GM23338 (cell line): ENCODE measurements around the gene GSX1. TPM values are rescaled to one million over a fixed set of nuclear protein-coding genes. Genes with fewer than 3 reads are reported as not detected.

Experiments
- ATAC-seq: fragments of 200-7000 bp; cut with Tn5 transposase; 3 replicates; pipeline ENCODE4 v1.9.1; 2020
- DNase-seq: peaks from one replicate; pipeline ENCODE4 v3.0.0-alpha.2; 2015; ENCODE audit warnings: low spot score
- H2AFZ ChIP-seq: fragments of 200-600 bp; sonication (generic); 2 replicates; pipeline ENCODE4 v1.8.0; 2016; ENCODE audit warnings: antibody characterized with exemption, mild to moderate bottlenecking, moderate library complexity
- H3F3A ChIP-seq: fragments of 200-600 bp; sonication (generic); replicated peaks from 2 replicates; pipeline ENCODE4 v1.8.0; 2017; ENCODE audit warnings: antibody characterized with exemption, mixed run types, low read depth
- H3K27ac ChIP-seq: fragments of 200-600 bp; sonication (generic); 2 replicates; pipeline ENCODE4 v1.6.1; 2016; ENCODE audit warnings: low read depth
- H3K27me3 ChIP-seq: fragments of 200-600 bp; sonication (generic); 2 replicates; pipeline ENCODE4 v1.8.0; 2016; ENCODE audit warnings: mild to moderate bottlenecking, mixed run types, moderate library complexity; ENCODE audit not compliant: insufficient read depth
- H3K36me3 ChIP-seq: fragments of 200-600 bp; sonication (generic); 2 replicates; pipeline ENCODE4 v1.8.0; 2016; ENCODE audit warnings: mild to moderate bottlenecking; ENCODE audit not compliant: insufficient read depth
- H3K4me1 ChIP-seq: fragments of 200-600 bp; sonication (generic); 2 replicates; pipeline ENCODE4 v1.8.0; 2016; ENCODE audit warnings: mild to moderate bottlenecking, moderate library complexity; ENCODE audit not compliant: insufficient read depth
- H3K4me2 ChIP-seq: fragments of 200-600 bp; sonication (generic); 2 replicates; pipeline ENCODE4 v1.7.1; 2017; ENCODE audit warnings: mixed run types
- H3K4me3 ChIP-seq: fragments of 200-600 bp; sonication (generic); 2 replicates; pipeline ENCODE4 v1.6.1; 2016; ENCODE audit warnings: mixed run types
- H3K79me2 ChIP-seq: fragments of 200-600 bp; sonication (generic); replicated peaks from 2 replicates; pipeline ENCODE4 v1.8.0; 2017; ENCODE audit warnings: mild to moderate bottlenecking; ENCODE audit not compliant: insufficient read depth
- H3K9me2 ChIP-seq: fragments of 200-600 bp; sonication (generic); 2 replicates; pipeline ENCODE4 v1.8.0; 2017; ENCODE audit not compliant: insufficient read depth
- H4K20me1 ChIP-seq: fragments of 200-600 bp; sonication (generic); replicated peaks from 2 replicates; pipeline ENCODE4 v1.8.0; 2017; ENCODE audit warnings: mild to moderate bottlenecking; ENCODE audit not compliant: insufficient read depth
- H3K27ac Mint-ChIP-seq: 2 replicates; pipeline ENCODE4 v1.8.0; 2020; ENCODE audit warnings: inconsistent platforms, mild to moderate bottlenecking, moderate library complexity, mixed read lengths
- H3K27me3 Mint-ChIP-seq: 3 replicates; pipeline ENCODE4 v1.8.0; 2022; ENCODE audit warnings: low read depth, mild to moderate bottlenecking, moderate library complexity, mixed read lengths, inconsistent platforms; ENCODE audit not compliant: insufficient read depth, poor library complexity
- H3K36me3 Mint-ChIP-seq: 3 replicates; pipeline ENCODE4 v1.8.0; 2021; ENCODE audit warnings: low read depth, mild to moderate bottlenecking, inconsistent platforms, moderate library complexity, mixed read lengths
- H3K4me1 Mint-ChIP-seq: 3 replicates; pipeline ENCODE4 v1.8.0; 2020; ENCODE audit warnings: mild to moderate bottlenecking, inconsistent platforms, mixed read lengths
- H3K4me3 Mint-ChIP-seq: 3 replicates; pipeline ENCODE4 v1.8.0; 2021; ENCODE audit warnings: moderate library complexity, mild to moderate bottlenecking, inconsistent platforms, mixed read lengths
- H3K9me3 Mint-ChIP-seq: 3 replicates; pipeline ENCODE4 v1.8.0; 2020; ENCODE audit warnings: moderate library complexity, mild to moderate bottlenecking, inconsistent platforms, mixed read lengths
- CREB1 ChIP-seq: fragments of 250-450 bp; sonication (Bioruptor Pico); IDR thresholded peaks from 2 replicates; pipeline ENCODE4 v1.5.0; 2020; ENCODE audit warnings: low read depth, mild to moderate bottlenecking, moderate library complexity
- CTCF ChIP-seq, 2 experiments: fragments of 200-600 bp in 1 of 2; sonication (generic) in 1 of 2; conservative IDR thresholded peaks; 2 replicates each; pipeline versions ENCODE4 v1.5.1 to v1.6.1; 2016 to 2017; ENCODE audit warnings: antibody characterized with exemption in 2 of 2, low read depth in 2 of 2, mild to moderate bottlenecking in 2 of 2, moderate library complexity in 1 of 2
- EZH2 ChIP-seq: fragments of 200-600 bp; sonication (generic); IDR thresholded peaks from one replicate; pipeline ENCODE4 v1.8.0; 2017; ENCODE audit warnings: antibody characterized with exemption, mild to moderate bottlenecking, low read depth; ENCODE audit not compliant: unreplicated experiment
- NANOG ChIP-seq: IDR thresholded peaks from 2 replicates; pipeline ENCODE4 v1.6.1; 2016; ENCODE audit warnings: antibody characterized with exemption, borderline replicate concordance
- polyA plus RNA-seq: library from polyadenylated mRNA; unstranded; fragments of >200 nt; fragmentation: Nextera tagmentation; extraction: Ambion mirVana; gene quantifications from 2 replicates; pipeline ENCODE4 v1.2.1, GENCODE V29; 2016
- total RNA-seq: library from RNA; depleted of rRNA; stranded (reverse); fragments of >200 nt; shearing (Covaris generic); gene quantifications from 2 replicates; pipeline ENCODE4 v1.2.3, GENCODE V29; 2014
- TF ChIP-seq, protein P1 (sequence below): fragments of 250-450 bp; sonication (Bioruptor Pico); IDR thresholded peaks from 2 replicates; pipeline ENCODE4 v1.5.0; 2020; ENCODE audit warnings: mild to moderate bottlenecking, moderate library complexity

GSX1 gene
- total and polyA plus RNA-seq, 2 experiments from 2014 or later = not detected

DNA sequence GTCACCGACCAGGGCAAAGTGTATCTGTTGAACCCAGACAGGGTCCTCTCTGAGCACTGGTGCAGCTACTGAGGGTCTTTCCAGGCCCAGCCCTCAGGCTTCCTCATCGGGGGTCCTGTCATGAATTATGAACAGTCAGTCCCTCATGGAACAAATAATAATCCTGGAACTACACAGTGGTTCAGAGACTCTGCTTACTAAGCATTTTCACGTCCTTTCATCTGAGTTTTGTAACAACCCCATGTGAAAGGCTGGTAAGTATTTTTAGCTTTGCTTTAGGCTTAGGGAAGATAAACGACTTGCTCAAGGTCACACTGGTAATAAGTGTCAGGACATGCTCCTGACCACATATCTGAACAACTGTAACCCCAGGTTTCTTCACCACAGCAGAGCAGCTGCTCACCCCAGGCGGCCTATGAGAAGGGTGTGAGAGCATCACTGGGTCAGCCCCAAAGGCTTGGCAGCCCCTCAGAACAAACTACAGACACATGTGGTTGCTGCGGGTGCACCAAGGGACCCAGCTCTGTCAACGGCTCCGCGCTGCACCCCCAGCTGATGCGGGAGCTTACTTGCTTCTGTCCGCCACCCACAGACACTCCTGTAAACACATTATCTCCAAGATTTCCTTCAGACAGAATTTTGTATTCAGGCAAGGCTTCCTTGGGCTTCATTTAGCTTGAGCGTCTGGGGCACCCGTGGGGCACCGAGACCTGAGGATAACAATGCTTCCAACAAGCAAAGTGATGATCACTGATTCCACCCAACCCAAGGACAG lies 19.4 kb upstream of the GSX1 start:
- H2AFZ ChIP-seq = no peak overlapping the region; the same call in 1 of the 2 replicates
- no peaks in the 10 kb centered on the region for H3K9me3 Mint-ChIP-seq
- peaks cover 4% of the 10 kb centered on the region; the same call in 1 of the 2 replicates for H3K4me1 ChIP-seq
- no peak overlapping the region for H3K27ac ChIP-seq
- H3K36me3 ChIP-seq = no peaks in the 10 kb centered on the region
- no peak overlapping the region for H3K4me3 Mint-ChIP-seq
- no peaks in the 10 kb centered on the region for H3K36me3 Mint-ChIP-seq
- no peak for DNase-seq
- H3K4me1 Mint-ChIP-seq = peaks cover 15% of the 10 kb centered on the region
- no peak for ATAC-seq
- H3K4me2 ChIP-seq = no peak overlapping the region
- H3K27me3 ChIP-seq = peaks cover 26% of the 10 kb centered on the region
- no peaks in the 10 kb centered on the region for H3F3A ChIP-seq
- H3K4me3 ChIP-seq = no peak overlapping the region
- H3K9me2 ChIP-seq = no peaks in the 10 kb centered on the region
- no peaks in the 10 kb centered on the region for H3K79me2 ChIP-seq
- H4K20me1 ChIP-seq = no peaks in the 10 kb centered on the region
- H3K27me3 Mint-ChIP-seq = peaks cover 30% of the 10 kb centered on the region
- TF ChIP-seq NANOG (no peak), CTCF (conservative IDR thresholded peaks at IDR 0.05; ENCODE audit: low read depth in 2 of 2) (no peak), EZH2 (no peak), CREB1 (CRISPR knock-in tag) (no peak)
- TF ChIP-seq, protein P1, sequence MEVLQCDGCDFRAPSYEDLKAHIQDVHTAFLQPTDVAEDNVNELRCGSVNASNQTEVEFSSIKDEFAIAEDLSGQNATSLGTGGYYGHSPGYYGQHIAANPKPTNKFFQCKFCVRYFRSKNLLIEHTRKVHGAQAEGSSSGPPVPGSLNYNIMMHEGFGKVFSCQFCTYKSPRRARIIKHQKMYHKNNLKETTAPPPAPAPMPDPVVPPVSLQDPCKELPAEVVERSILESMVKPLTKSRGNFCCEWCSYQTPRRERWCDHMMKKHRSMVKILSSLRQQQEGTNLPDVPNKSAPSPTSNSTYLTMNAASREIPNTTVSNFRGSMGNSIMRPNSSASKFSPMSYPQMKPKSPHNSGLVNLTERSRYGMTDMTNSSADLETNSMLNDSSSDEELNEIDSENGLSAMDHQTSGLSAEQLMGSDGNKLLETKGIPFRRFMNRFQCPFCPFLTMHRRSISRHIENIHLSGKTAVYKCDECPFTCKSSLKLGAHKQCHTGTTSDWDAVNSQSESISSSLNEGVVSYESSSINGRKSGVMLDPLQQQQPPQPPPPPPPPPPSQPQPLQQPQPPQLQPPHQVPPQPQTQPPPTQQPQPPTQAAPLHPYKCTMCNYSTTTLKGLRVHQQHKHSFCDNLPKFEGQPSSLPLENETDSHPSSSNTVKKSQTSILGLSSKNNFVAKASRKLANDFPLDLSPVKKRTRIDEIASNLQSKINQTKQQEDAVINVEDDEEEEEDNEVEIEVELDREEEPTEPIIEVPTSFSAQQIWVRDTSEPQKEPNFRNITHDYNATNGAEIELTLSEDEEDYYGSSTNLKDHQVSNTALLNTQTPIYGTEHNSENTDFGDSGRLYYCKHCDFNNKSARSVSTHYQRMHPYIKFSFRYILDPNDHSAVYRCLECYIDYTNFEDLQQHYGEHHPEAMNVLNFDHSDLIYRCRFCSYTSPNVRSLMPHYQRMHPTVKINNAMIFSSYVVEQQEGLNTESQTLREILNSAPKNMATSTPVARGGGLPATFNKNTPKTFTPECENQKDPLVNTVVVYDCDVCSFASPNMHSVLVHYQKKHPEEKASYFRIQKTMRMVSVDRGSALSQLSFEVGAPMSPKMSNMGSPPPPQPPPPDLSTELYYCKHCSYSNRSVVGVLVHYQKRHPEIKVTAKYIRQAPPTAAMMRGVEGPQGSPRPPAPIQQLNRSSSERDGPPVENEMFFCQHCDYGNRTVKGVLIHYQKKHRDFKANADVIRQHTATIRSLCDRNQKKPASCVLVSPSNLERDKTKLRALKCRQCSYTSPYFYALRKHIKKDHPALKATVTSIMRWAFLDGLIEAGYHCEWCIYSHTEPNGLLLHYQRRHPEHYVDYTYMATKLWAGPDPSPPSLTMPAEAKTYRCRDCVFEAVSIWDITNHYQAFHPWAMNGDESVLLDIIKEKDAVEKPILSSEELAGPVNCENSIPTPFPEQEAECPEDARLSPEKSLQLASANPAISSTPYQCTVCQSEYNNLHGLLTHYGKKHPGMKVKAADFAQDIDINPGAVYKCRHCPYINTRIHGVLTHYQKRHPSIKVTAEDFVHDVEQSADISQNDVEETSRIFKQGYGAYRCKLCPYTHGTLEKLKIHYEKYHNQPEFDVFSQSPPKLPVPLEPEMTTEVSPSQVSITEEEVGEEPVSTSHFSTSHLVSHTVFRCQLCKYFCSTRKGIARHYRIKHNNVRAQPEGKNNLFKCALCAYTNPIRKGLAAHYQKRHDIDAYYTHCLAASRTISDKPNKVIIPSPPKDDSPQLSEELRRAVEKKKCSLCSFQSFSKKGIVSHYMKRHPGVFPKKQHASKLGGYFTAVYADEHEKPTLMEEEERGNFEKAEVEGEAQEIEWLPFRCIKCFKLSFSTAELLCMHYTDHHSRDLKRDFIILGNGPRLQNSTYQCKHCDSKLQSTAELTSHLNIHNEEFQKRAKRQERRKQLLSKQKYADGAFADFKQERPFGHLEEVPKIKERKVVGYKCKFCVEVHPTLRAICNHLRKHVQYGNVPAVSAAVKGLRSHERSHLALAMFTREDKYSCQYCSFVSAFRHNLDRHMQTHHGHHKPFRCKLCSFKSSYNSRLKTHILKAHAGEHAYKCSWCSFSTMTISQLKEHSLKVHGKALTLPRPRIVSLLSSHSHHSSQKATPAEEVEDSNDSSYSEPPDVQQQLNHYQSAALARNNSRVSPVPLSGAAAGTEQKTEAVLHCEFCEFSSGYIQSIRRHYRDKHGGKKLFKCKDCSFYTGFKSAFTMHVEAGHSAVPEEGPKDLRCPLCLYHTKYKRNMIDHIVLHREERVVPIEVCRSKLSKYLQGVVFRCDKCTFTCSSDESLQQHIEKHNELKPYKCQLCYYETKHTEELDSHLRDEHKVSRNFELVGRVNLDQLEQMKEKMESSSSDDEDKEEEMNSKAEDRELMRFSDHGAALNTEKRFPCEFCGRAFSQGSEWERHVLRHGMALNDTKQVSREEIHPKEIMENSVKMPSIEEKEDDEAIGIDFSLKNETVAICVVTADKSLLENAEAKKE = no peak
- H3K27ac Mint-ChIP-seq = no peak overlapping the region
